Measurements from ENCODE around the gene SEMA6C. TPM values are rescaled to one million over a fixed set of nuclear protein-coding genes. Genes with fewer than 3 reads are reported as not detected.
"Not testable (repeated sequence)": the region's sequence is repeated elsewhere in the genome, so short reads cannot be mapped to it uniquely, and the experiment has no call there.

SEMA6C gene
- total RNA-seq: 10.1 TPM

GRCh38 chr1:151146412-151147131 is at the start of gene SEMA6C:
Gene SEMA6C, minus strand, starts transcription at chr1:151146631. Its CDS starts 4,010 bp downstream, at chr1:151142621.
- peak within 1 kb of the TSS; percentile 54 to 64 for H3K4me3 ChIP-seq
- no peaks in the 10 kb centered on the region for H3K9me3 ChIP-seq
- H3K36me3 ChIP-seq: no peaks in the 10 kb centered on the region
- DNase-seq (ENCODE audit: extremely low spot score in 2 of 2): peak in 1 of 2 donors; percentile 97
- TF ChIP-seq POLR2AphosphoS5 (IDR thresholded peaks at IDR 0.05; ENCODE audit: insufficient read depth in 1 of 2, low read depth in 1 of 2): peak; percentile 84 to 96
- TF ChIP-seq CTCF (IDR thresholded peaks at IDR 0.05): no peak
- TF ChIP-seq POLR2A (IDR thresholded peaks at IDR 0.05): peak in 1 of 2 donors; percentile 56
- H3K27me3 ChIP-seq: no peaks in the 10 kb centered on the region
- H3K4me1 ChIP-seq: peaks cover 45% of the 10 kb centered on the region
- intact Hi-C loops (cut with DNase I): no loop called here
- peak within 1 kb of the TSS; percentile 81 for H3K27ac ChIP-seq

GRCh38 chr1:151194894-151195594 is 48.6 kb upstream of the SEMA6C start:
- Histone ChIP-seq H3K4me3 (peak overlapping the region in 1 of 2 donors; percentile 24), H3K27ac (peak overlapping the region; percentile 65), H3K4me1 (peaks cover 26% of the 10 kb centered on the region)
- H3K27me3 ChIP-seq; H3K36me3 ChIP-seq; intact Hi-C loops (cut with DNase I); H3K9me3 ChIP-seq: not testable (repeated sequence)
- peak in 1 of 2 donors; percentile 72 for TF ChIP-seq POLR2AphosphoS5 (IDR thresholded peaks at IDR 0.05; ENCODE audit: insufficient read depth in 1 of 2, low read depth in 1 of 2)
- DNase-seq (ENCODE audit: extremely low spot score in 2 of 2): peak in 1 of 2 donors; percentile 92

GRCh38 chr1:151193856-151194255 is 47.4 kb upstream of the SEMA6C start:
- no peak overlapping the region for H3K27ac ChIP-seq
- H3K36me3 ChIP-seq: no peaks in the 10 kb centered on the region
- DNase-seq (ENCODE audit: extremely low spot score in 2 of 2): no peak
- no peaks in the 10 kb centered on the region for H3K9me3 ChIP-seq
- H3K27me3 ChIP-seq: no peaks in the 10 kb centered on the region
- TF ChIP-seq POLR2A (IDR thresholded peaks at IDR 0.05) (no peak), CTCF (IDR thresholded peaks at IDR 0.05) (no peak)
- intact Hi-C loops (cut with DNase I): no loop called here
- H3K4me3 ChIP-seq: no peak overlapping the region
- H3K4me1 ChIP-seq: peaks cover 23% of the 10 kb centered on the region

GRCh38 chr1:151193304-151193703 is 46.9 kb upstream of the SEMA6C start:
- intact Hi-C loops (cut with DNase I): no loop called here
- H3K36me3 ChIP-seq: no peaks in the 10 kb centered on the region
- no peak for TF ChIP-seq CTCF (IDR thresholded peaks at IDR 0.05)
- TF ChIP-seq POLR2A (IDR thresholded peaks at IDR 0.05): no peak
- TF ChIP-seq POLR2AphosphoS5 (IDR thresholded peaks at IDR 0.05; ENCODE audit: insufficient read depth in 1 of 2, low read depth in 1 of 2): no peak

GRCh38 chr1:151192047-151192446 is 45.6 kb upstream of the SEMA6C start:
- H3K27ac ChIP-seq: no peak overlapping the region
- no peaks in the 10 kb centered on the region for H3K9me3 ChIP-seq
- H3K4me3 ChIP-seq: no peak overlapping the region
- intact Hi-C loops (cut with DNase I): no loop called here
- TF ChIP-seq POLR2A (IDR thresholded peaks at IDR 0.05) (no peak), CTCF (IDR thresholded peaks at IDR 0.05) (no peak), POLR2AphosphoS5 (IDR thresholded peaks at IDR 0.05; ENCODE audit: insufficient read depth in 1 of 2, low read depth in 1 of 2) (no peak)
- H3K4me1 ChIP-seq: peaks cover 37% of the 10 kb centered on the region
- no peaks in the 10 kb centered on the region for H3K27me3 ChIP-seq
- DNase-seq (ENCODE audit: extremely low spot score in 2 of 2): no peak
- H3K36me3 ChIP-seq: no peaks in the 10 kb centered on the region

More at GRCh38 chr1:151193304-151193703, 46.9 kb upstream of the SEMA6C start:
- Histone ChIP-seq H3K4me1 (peaks cover 29% of the 10 kb centered on the region), H3K27me3 (no peaks in the 10 kb centered on the region), H3K9me3 (no peaks in the 10 kb centered on the region), H3K27ac (no peak overlapping the region), H3K4me3 (no peak overlapping the region)
- no peak for DNase-seq (ENCODE audit: extremely low spot score in 2 of 2)

Measured in vagina (tissue), 2 donors.